GM19328 (cell line): Measurements from ENCODE around the gene RAI14.

Experiments
- ATAC-seq: cut with Tn5 transposase; IDR thresholded peaks from one replicate; pipeline ENCODE4 v1.9.1; 2021; ENCODE audit warnings: mild to moderate bottlenecking, moderate library complexity; ENCODE audit not compliant: unreplicated experiment

RAI14 gene

GRCh38 chr5:34674187-34674586 is 18.1 kb downstream of the RAI14 start:
- ATAC-seq = no peak

- no peak for ATAC-seq
Measured at GRCh38 chr5:34675857-34676256, 19.7 kb downstream of the RAI14 start.

- no peak for ATAC-seq
Measured at GRCh38 chr5:34676416-34676815, 20.3 kb downstream of the RAI14 start.

GRCh38 chr5:34677428-34677827 is 21.3 kb downstream of the RAI14 start:
- ATAC-seq = no peak

GRCh38 chr5:34680896-34681295 is 24.8 kb downstream of the RAI14 start:
- ATAC-seq = no peak

GRCh38 chr5:34682926-34683623 is 26.9 kb downstream of the RAI14 start:
- no peak for ATAC-seq

- ATAC-seq = no peak
Measured at GRCh38 chr5:34684281-34684979, 28.3 kb downstream of the RAI14 start.

- no peak for ATAC-seq
Measured at GRCh38 chr5:34684980-34685352, 28.8 kb downstream of the RAI14 start.

- ATAC-seq = no peak
Measured at GRCh38 chr5:34685485-34686165, 29.5 kb downstream of the RAI14 start.

- no peak for ATAC-seq
Measured at GRCh38 chr5:34686762-34687268, 30.7 kb downstream of the RAI14 start.

GRCh38 chr5:34687269-34688011 is 31.3 kb downstream of the RAI14 start:
- no peak for ATAC-seq

GRCh38 chr5:34688015-34688810 is 32.1 kb downstream of the RAI14 start:
- ATAC-seq = no peak

GRCh38 chr5:34690301-34690700 is 34.2 kb downstream of the RAI14 start:
- ATAC-seq = no peak

- ATAC-seq = no peak
Measured at GRCh38 chr5:34690898-34691297, 34.8 kb downstream of the RAI14 start.

- ATAC-seq = no peak
Measured at GRCh38 chr5:34691326-34691725, 35.2 kb downstream of the RAI14 start.

GRCh38 chr5:34692786-34693185 is 36.7 kb downstream of the RAI14 start:
- no peak for ATAC-seq

- no peak for ATAC-seq
Measured at GRCh38 chr5:34694012-34694411, 37.9 kb downstream of the RAI14 start.

GRCh38 chr5:34694685-34695084 is 38.6 kb downstream of the RAI14 start:
- ATAC-seq = no peak

- ATAC-seq = no peak
Measured at GRCh38 chr5:34695275-34696027, 39.3 kb downstream of the RAI14 start.
